K562 (cell line): ENCODE results near the gene RIN3. TPM values are rescaled to one million over a fixed set of nuclear protein-coding genes. Genes with fewer than 3 reads are reported as not detected.

ENCODE experiments used
- ATAC-seq: fragments of 200-7000 bp; cut with Tn5 transposase; 3 replicates; pipeline ENCODE4 v1.9.1; 2020; ENCODE audit warnings: moderate library complexity
- BruUV-seq: library from RNA; stranded (reverse); fragments of 400-500 nt; replicated peaks from 2 replicates; lab custom pipeline; 2021; lab: Mats Ljungman, UMichigan
- CTCF ChIA-PET: fragments of 300-600 bp; formaldehyde crosslinking; extraction: SDS; loops from one replicate; lab custom pipeline; 2021; ENCODE audit warnings: low intra/inter-chr PET ratio; lab: Yijun Ruan, JAX
- POLR2A ChIA-PET: fragments of 300-600, 350-650 bp; sonication (Branson Sonifier 250); formaldehyde crosslinking; extraction: SDS; loops from one replicate; lab custom pipeline; 2021; ENCODE audit warnings: antibody characterized with exemption, inconsistent platforms; lab: Yijun Ruan, JAX
- DNase-seq, 4 experiments: peaks; one replicate each; pipeline versions ENCODE4 v3.0.0 to v3.0.0-alpha.2; 2011 to 2018; ENCODE audit warnings: low spot score in 3 of 4, mixed read lengths in 3 of 4; ENCODE audit errors: extremely low read depth in 1 of 4
- FAIRE-seq: peaks from 2 replicates; lab custom pipeline; 2011; peaks lifted over from hg19 to GRCh38; lab: Jason Lieb, UNC
- H2AFZ ChIP-seq: 2 replicates; pipeline ENCODE4 v1.6.0; 2011; ENCODE audit warnings: low read depth, low read length, control low read depth, inconsistent platforms
- H3K27ac ChIP-seq: fragments of 200-600 bp; 3 replicates; pipeline ENCODE4 v1.8.0; 2011; ENCODE audit warnings: low read depth, mild to moderate bottlenecking, control low read depth, inconsistent platforms, low read length, moderate library complexity, mixed read lengths; ENCODE audit errors: extremely low read depth
- H3K27me3 ChIP-seq, 2 experiments: fragments of 300-600 bp in 1 of 2; 2 replicates in 1 of 2; 3 replicates in 1 of 2; pipeline versions ENCODE4 v1.6.0 to v1.8.0; 2011; ENCODE audit warnings: inconsistent platforms in 2 of 2, low read length in 2 of 2, mild to moderate bottlenecking in 1 of 2, mixed read lengths in 1 of 2, moderate library complexity in 1 of 2; ENCODE audit not compliant: control insufficient read depth in 2 of 2, insufficient read depth in 2 of 2
- H3K36me3 ChIP-seq: fragments of 300-600 bp; 3 replicates; pipeline ENCODE4 v1.8.0; 2011; ENCODE audit warnings: mild to moderate bottlenecking, low read length, inconsistent platforms; ENCODE audit not compliant: control insufficient read depth, insufficient read depth
- H3K4me1 ChIP-seq, 2 experiments: fragments of 200-600 bp in 1 of 2; replicated peaks in 1 of 2; 2 replicates in 1 of 2; 3 replicates in 1 of 2; pipeline versions ENCODE4 v1.5.1 to v1.8.0; 2011; ENCODE audit warnings: inconsistent platforms in 2 of 2, low read length in 2 of 2, mild to moderate bottlenecking in 1 of 2, mixed read lengths in 1 of 2, moderate library complexity in 1 of 2; ENCODE audit not compliant: control insufficient read depth in 2 of 2, insufficient read depth in 2 of 2
- H3K4me2 ChIP-seq: 2 replicates; pipeline ENCODE4 v1.6.1; 2011; ENCODE audit warnings: low read length, control low read depth, inconsistent platforms, mixed read lengths; ENCODE audit not compliant: insufficient read depth
- H3K4me3 ChIP-seq: fragments of 200-600 bp; sonication (generic), shearing (Covaris generic); 2 replicates; pipeline ENCODE4 v1.5.1; 2016; ENCODE audit warnings: control low read depth, inconsistent platforms
- H3K79me2 ChIP-seq: fragments of 200-600 bp; 3 replicates; pipeline ENCODE4 v1.8.0; 2011; ENCODE audit warnings: low read length, inconsistent platforms; ENCODE audit not compliant: control insufficient read depth, insufficient read depth
- H3K9ac ChIP-seq, 2 experiments: 2 replicates each; pipeline versions ENCODE4 v1.6.0 to v1.6.1; 2011; ENCODE audit warnings: low read depth in 2 of 2, low read length in 2 of 2, control low read depth in 1 of 2, inconsistent platforms in 1 of 2, mild to moderate bottlenecking in 1 of 2, mixed read lengths in 1 of 2; ENCODE audit not compliant: insufficient read depth in 1 of 2
- H3K9me1 ChIP-seq: one replicate; pipeline ENCODE4 v1.6.0; 2011; ENCODE audit warnings: inconsistent platforms, mild to moderate bottlenecking, low read length, moderate library complexity; ENCODE audit not compliant: control insufficient read depth, insufficient read depth
- H3K9me3 ChIP-seq: replicated peaks from 2 replicates; pipeline ENCODE4 v1.5.1; 2011; ENCODE audit warnings: low read depth, low read length, inconsistent platforms; ENCODE audit not compliant: control insufficient read depth, insufficient read depth
- H4K20me1 ChIP-seq: replicated peaks from 2 replicates; pipeline ENCODE4 v1.6.1; 2011; ENCODE audit warnings: low read length, inconsistent platforms, mixed read lengths; ENCODE audit not compliant: control insufficient read depth, insufficient read depth
- CCNT2 ChIP-seq: IDR thresholded peaks from 2 replicates; pipeline ENCODE4 v1.6.1; 2011; ENCODE audit warnings: borderline replicate concordance, low read depth, mild to moderate bottlenecking, moderate library complexity, mixed read lengths, low read length; ENCODE audit not compliant: insufficient read length; ENCODE audit errors: extremely low read depth
- CREB3L1 ChIP-seq: fragments of 450-650 bp; IDR thresholded peaks from 2 replicates; pipeline ENCODE4 v1.6.1; 2014; ENCODE audit warnings: low read depth, mild to moderate bottlenecking, moderate library complexity, borderline replicate concordance
- MAX ChIP-seq: sonication (generic); formaldehyde crosslinking; IDR thresholded peaks from 2 replicates; pipeline ENCODE4 v1.9.0; 2022; ENCODE audit warnings: mild to moderate bottlenecking, missing genetic modification reagents
- XRCC4 ChIP-seq: IDR thresholded peaks from one replicate; pipeline ENCODE4 v1.6.1; 2011; ENCODE audit not compliant: insufficient read depth, insufficient read length; ENCODE audit errors: extremely low read depth
- ZNF778 ChIP-seq: fragments of 450-650 bp; formaldehyde crosslinking; IDR thresholded peaks from 2 replicates; pipeline ENCODE4 v1.4.0; 2020; ENCODE audit warnings: mild to moderate bottlenecking, moderate library complexity
- WGBS: fragments of 100-300 bp; shearing (Covaris generic); methylation state at CpG from one replicate; pipeline ENCODE4 v1.1.6; 2016; ENCODE audit warnings: low coverage, mixed read lengths; ENCODE audit not compliant: insufficient coverage; ENCODE audit errors: missing lambda C conversion rate; 5-methylcytosine and 5-hydroxymethylcytosine counted together
- in situ Hi-C: fragments of 300-500 bp; cut with MboI; formaldehyde crosslinking; loops from 4 replicates; pipeline ENCODE4 v1.15.0; 2018; ENCODE audit warnings: inconsistent platforms, mixed read lengths
- intact Hi-C: fragments of 100-400 bp; cut with micrococcal nuclease; formaldehyde crosslinking; loops from 2 replicates; pipeline ENCODE4 v1.14.2; 2022
- polyA plus RNA-seq, 8 experiments: library from polyadenylated mRNA; depleted of rRNA in 4 of 8; stranded (reverse) in 5 of 8; unstranded in 3 of 8; fragments of >200 nt; fragmentation: Nextera tagmentation in 2 of 8; fragmentation: Illumina TruSeq in 1 of 8; extraction: Ambion mirVana in 2 of 8; extraction: Trizol in 1 of 8; gene quantifications; 2 replicates each; pipeline versions ENCODE4 v1.2.1 to v1.2.3, GENCODE V29; 2011 to 2014; ENCODE audit warnings: inconsistent platforms in 1 of 8, missing spikeins in 1 of 8
- total RNA-seq, 7 experiments: library from RNA; depleted of rRNA in 6 of 7; stranded (reverse); fragments of >200 nt in 6 of 7; fragmentation: Illumina TruSeq in 2 of 7; extraction: Trizol in 2 of 7; gene quantifications; 2 replicates each; pipeline versions ENCODE4 v1.2.1 to v1.2.3, GENCODE V29; 2011 to 2021; ENCODE audit warnings: low replicate concordance in 1 of 7

Gene RIN3
- total and polyA plus RNA-seq, 9 of the 15 experiments (the other 6 are each of a cell fraction or from before 2014, with no cell fraction given) = 0.01 to 0.49 (median 0.08) TPM; not detected in 5

GRCh38 chr14:92644171-92644969, 130.8 kb downstream of the RIN3 start (continued):
- TF ChIP-seq CREB3L1 = no peak
- no peak for TF ChIP-seq XRCC4

- Histone ChIP-seq H3K9ac (no peak overlapping the region), H3K27ac (no peak overlapping the region), H3K79me2 (no peaks in the 10 kb centered on the region), H3K4me1 (no peaks in the 10 kb centered on the region; a peak in 1 of 5 replicates), H4K20me1 (no peaks in the 10 kb centered on the region)
- CTCF ChIA-PET = no interaction called here
- in situ Hi-C loops = no loop called here
- 0 out of 2 replicates have a peak, but pooled peaks have one; percentile 46 for TF ChIP-seq MAX
- no peak for TF ChIP-seq ZNF778 (CRISPR knock-in tag)
- TF ChIP-seq CCNT2 = no peak
- TF ChIP-seq, all 486 proteins: peak for 1
- no TSS peak for BruUV-seq
- no peak for FAIRE-seq
- Histone ChIP-seq H3K9me1 (no peaks in the 10 kb centered on the region), H3K9me3 (no peaks in the 10 kb centered on the region), H3K4me2 (no peak overlapping the region), H3K4me3 (no peak overlapping the region), H3K27me3 (peaks cover 0 to 25% of the 10 kb centered on the region in 2 experiments; a peak in 2 of 5 replicates), H3K36me3 (no peaks in the 10 kb centered on the region), H2AFZ (no peak overlapping the region)
- POLR2A ChIA-PET = no interaction called here
- intact Hi-C loops = no loop called here
- 6% methylated on average over 7 of the region's 9 CpGs for WGBS
- no peak for DNase-seq
- ATAC-seq = no peak
Observed at GRCh38 chr14:92644970-92645515, 131.5 kb downstream of the RIN3 start.
